HG02938 (cell line): ENCODE measurements around the gene LRRC3C.
A peak's percentile ranks its signal among the peaks of the same experiment; 100 is the strongest.

Source experiments
- ATAC-seq: cut with Tn5 transposase; IDR thresholded peaks from one replicate; pipeline ENCODE4 v1.9.1; 2021; ENCODE audit warnings: mild to moderate bottlenecking, moderate library complexity; ENCODE audit not compliant: unreplicated experiment

Gene LRRC3C

GRCh38 chr17:39973496-39973895, 46.0 kb downstream of the LRRC3C start:
- ATAC-seq: no peak

DNA sequence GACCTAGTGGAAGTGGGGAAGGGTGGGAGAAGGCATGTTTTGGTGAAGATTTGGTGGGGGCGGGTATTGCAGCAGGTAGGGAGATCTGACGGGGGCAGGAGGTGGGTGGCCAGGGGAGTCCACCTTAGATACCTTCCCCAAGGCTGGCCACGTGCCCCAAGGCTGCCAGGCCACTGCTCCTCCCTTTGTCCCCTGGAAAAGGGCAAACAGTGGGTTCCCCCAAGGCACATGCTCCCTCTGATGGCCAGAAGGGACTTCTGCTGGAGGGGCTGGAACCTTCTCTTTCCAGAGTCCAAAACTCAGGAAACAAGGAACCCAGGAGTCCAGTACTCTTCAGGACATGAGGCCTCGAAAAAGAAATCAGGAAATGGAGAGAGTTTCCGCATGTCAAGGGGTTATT, 46.9 kb downstream of the LRRC3C start:
- ATAC-seq: no peak

GRCh38 chr17:39975801-39976200, 48.3 kb downstream of the LRRC3C start:
- ATAC-seq: no peak

DNA sequence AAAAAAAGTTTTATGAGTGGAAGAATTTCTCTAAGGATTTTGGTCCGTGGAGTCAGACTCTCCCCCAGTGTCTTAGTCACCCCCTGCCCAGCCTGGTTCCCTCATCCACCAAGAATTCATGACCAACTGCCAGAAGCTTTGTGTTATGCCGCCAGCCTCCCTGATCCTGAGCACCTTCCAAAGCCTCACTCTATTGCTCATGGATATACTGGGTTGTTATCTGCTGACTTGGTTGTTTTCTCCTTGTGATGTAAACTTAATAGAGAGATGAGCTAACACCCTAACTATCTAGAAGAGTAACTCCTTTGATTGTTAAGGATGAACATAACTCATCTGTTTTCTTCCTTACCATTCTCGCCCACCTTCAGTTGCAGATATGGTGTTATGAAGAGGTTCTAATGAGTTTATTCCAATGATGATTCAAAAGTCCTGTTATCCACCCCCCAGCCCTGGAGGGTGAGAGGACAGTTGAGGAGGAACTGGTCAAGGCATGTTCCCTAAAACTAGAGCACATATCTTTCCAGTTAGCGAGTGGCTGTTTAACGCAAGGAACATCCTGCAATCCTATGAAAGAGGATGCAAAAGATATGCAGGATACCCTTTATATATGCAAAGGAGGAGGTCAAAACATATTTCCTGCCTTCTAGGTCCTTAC, 51.6 kb downstream of the LRRC3C start:
- no peak for ATAC-seq

GRCh38 chr17:39979893-39980350, 52.4 kb downstream of the LRRC3C start:
- no peak for ATAC-seq

DNA sequence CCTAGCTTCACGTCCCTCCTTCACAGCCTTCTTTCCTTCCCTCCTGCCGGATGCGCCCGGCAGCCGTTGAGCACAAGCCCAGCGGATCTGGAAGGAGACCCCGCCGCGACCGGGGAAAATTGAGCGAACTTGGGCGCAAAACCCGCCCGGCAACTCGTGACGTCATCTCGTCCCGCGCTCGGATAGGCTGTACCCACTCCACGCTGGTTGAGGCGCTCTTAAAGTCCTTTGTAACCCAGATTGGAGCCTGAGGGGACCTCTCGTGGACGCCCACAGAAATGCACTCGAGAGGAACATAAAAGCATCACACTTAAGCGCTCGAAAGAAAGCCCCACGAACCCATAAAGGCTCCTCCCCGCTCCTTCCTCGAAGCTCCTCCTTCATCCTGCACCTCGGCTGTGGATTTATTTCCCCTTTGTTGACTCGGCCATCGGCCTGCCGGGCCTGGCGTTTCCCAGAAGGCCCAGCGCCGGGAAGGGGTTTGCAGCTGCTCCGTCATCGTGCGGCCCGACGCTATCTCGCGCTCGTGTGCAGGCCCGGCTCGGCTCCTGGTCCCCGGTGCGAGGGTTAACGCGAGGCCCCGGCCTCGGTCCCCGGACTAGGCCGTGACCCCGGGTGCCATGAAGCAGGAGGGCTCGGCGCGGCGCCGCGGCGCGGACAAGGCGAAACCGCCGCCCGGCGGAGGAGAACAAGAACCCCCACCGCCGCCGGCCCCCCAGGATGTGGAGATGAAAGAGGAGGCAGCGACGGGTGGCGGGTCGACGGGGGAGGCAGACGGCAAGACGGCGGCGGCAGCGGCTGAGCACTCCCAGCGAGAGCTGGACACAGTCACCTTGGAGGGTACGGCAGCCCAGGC, 53.0 kb downstream of the LRRC3C start, which contains the start of gene PSMD3:
PSMD3 (plus strand) TSS at position 457 of the 856 bp plus-strand sequence; CDS start at position 621, 164 bp downstream.
- peak; percentile 90 for ATAC-seq

GRCh38 chr17:39981207-39981741, 53.7 kb downstream of the LRRC3C start:
- ATAC-seq: no peak

- ATAC-seq: no peak
These were observed 54.3 kb downstream of the LRRC3C start for GRCh38 chr17:39981766-39982375.

- no peak for ATAC-seq
These were observed 60.8 kb downstream of the LRRC3C start for GRCh38 chr17:39988206-39988810.

DNA sequence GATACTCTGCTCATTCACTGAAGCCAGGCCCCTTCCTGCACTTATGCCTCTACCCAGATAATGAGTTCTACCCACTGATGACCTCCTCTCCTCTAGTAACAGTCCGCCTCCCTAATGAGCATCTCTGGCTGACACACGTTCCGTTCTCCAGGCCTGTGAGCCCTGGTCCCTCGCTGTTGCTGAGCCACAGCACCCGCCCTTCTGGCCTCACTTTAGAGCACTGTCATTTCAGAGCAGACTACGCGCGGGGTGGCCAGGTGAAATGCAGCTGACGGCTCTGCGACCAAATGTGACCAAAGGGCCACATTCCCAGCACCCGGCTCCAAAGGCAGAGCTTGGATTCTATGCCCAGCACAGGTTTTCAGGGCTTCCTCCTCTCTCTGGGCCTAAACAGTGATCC, 66.9 kb downstream of the LRRC3C start:
- no peak for ATAC-seq
